Measurements from ENCODE around the gene SYTL3. TPM values are rescaled to one million over a fixed set of nuclear protein-coding genes. Genes with fewer than 3 reads are reported as not detected.
A peak's percentile ranks its signal among the peaks of the same experiment; 100 is the strongest.

SYTL3 gene
- total RNA-seq, 2 experiments from 2014 or later: 97.8 to 101 TPM

GRCh38 chr6:158793432-158793831 is 143.6 kb downstream of the SYTL3 start:
- Mint-ChIP-seq H3K27me3 (no peaks in the 10 kb centered on the region), H3K4me3 (no peak overlapping the region), H3K27ac (peak overlapping the region; percentile 34), H3K9me3 (no peaks in the 10 kb centered on the region), H3K36me3 (peaks cover 61% of the 10 kb centered on the region), H3K4me1 (peaks cover 85% of the 10 kb centered on the region)
- DNase-seq: no peak

DNA sequence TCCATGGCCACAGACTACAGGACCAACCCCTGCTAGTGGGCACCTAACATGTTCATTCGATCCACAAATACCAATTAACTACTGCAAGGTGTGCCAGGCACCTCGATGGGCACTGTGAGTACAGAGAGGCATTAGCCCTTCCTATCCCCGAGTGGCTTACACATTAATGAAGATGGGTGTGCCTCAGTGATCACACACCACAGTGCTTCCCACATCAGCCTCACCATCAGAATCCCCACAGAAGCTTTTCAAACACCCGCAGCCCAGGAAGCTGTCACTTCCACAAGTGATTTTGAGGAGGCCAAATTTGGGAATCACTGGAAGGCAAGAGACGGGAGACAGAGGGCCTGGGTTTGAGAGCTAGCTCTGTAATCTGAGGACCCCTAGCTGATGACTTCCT is 145.7 kb downstream of the SYTL3 start:
- DNase-seq: no peak
- Mint-ChIP-seq H3K9me3 (no peaks in the 10 kb centered on the region), H3K27me3 (no peaks in the 10 kb centered on the region), H3K4me1 (peaks cover 86% of the 10 kb centered on the region), H3K36me3 (peaks cover 60% of the 10 kb centered on the region), H3K27ac (peak overlapping the region; percentile 77), H3K4me3 (no peak overlapping the region)

- Mint-ChIP-seq H3K36me3 (peaks cover 52% of the 10 kb centered on the region), H3K27ac (peak overlapping the region; percentile 70), H3K9me3 (no peaks in the 10 kb centered on the region), H3K27me3 (no peaks in the 10 kb centered on the region), H3K4me3 (no peak overlapping the region), H3K4me1 (peaks cover 85% of the 10 kb centered on the region)
- no peak for DNase-seq
Observed at GRCh38 chr6:158796353-158796752, 146.5 kb downstream of the SYTL3 start.

DNA sequence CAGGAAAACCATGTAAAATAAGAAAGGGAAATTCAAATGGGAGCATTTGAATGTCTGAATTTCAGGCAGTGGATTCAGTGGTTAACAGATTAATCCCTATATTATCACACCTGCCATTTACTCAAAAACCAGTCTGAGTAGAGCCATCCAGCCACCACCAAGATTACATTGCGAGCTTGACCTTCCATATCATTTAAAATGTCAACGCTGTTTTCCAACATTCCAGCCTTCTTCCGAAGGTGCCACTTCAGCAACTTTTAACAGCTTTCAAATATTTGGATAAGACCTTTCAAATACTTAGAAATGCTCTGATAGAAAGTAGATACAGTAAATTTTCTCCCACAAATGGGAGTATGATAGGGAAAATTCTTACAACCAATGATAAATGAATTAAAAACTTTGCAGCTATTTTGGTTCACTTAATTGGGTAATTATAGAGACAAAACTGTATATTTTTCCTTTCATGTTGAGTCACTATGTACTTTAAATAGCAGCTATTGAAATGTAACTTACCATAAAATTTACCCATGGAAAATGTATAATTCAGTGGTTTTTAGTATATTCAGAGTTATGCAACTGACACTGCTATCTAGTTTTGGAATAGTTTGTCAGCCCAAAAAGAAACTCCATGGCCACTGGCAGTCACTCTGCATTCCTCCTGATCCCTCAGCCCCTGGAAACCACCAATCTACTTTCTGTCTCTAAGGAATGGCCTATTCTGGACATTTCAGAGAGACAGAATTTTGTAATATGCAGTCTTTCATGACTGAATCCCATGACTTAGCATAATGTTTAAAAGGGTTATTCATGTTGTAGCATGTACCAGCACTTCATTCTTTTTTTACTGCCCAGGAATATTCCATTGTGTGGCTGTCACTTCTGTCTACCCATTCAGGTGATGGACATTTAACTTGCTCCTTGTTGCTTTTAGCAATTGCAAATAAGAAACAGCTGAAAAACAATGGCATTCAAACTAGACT is 147.8 kb downstream of the SYTL3 start:
- H3K4me1 Mint-ChIP-seq: peaks cover 83% of the 10 kb centered on the region
- H3K27me3 Mint-ChIP-seq: no peaks in the 10 kb centered on the region
- no peaks in the 10 kb centered on the region for H3K9me3 Mint-ChIP-seq
- H3K27ac Mint-ChIP-seq: peak overlapping the region; percentile 84
- peaks cover 55% of the 10 kb centered on the region for H3K36me3 Mint-ChIP-seq
- no peak for DNase-seq
- H3K4me3 Mint-ChIP-seq: peak overlapping the region; percentile 34

DNA sequence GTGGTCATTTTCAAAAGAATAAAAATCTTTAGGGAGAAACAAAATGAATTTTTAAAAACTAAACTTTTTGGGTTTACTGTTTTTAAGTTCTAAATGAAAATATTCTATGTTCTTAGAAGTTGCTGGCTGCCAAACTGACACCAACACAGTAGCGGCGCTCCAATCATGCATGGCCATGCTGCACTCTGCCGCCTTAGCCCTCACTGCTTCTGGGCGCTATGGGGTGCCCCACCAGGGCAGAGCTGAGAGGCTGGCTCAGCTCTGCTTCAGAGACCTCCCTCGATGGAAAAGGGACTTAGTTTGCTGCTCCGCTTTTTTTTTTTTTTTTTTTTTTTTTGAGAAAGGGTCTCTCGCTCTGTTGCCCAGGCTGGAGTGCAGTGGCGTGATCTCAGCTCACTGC is 148.5 kb downstream of the SYTL3 start:
- Mint-ChIP-seq H3K36me3 (peaks cover 56% of the 10 kb centered on the region), H3K4me3 (no peak overlapping the region), H3K4me1 (peaks cover 84% of the 10 kb centered on the region), H3K9me3 (no peaks in the 10 kb centered on the region), H3K27ac (peak overlapping the region; percentile 84), H3K27me3 (no peaks in the 10 kb centered on the region)
- DNase-seq: no peak

- H3K27me3 Mint-ChIP-seq: no peaks in the 10 kb centered on the region
- H3K27ac Mint-ChIP-seq: peak overlapping the region; percentile 84
- H3K36me3 Mint-ChIP-seq: peaks cover 50% of the 10 kb centered on the region
Observed at GRCh38 chr6:158799051-158799792, 149.4 kb downstream of the SYTL3 start.

DNA sequence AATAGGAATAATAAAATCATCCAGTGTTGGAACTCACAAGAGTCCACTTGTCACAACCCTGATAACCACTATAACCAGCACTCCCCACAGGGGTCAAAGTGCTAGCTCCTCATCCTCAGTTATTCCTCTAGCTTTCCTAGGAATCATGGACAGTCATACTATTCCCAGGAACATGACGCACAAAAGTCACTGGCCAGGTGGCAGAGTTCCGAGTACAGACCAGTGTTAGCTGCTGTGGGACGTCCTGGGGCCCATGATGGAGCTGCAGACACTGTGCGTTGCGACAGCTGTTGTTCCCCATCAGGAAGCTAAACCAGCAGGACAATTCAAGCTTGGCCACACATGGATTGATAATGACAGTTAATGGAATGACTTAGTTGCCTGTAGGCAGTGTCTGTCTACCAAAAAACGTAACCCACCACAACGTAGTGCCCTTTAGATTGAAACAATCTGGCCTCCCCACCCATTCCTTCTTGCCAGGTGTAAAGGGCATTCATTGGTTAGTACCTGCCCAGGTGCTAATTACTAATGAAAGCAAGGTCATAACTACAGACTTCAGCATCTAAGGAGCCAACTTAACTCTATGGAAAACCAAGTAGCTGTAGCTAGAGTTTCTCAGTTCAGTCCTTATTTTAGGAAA is 151.9 kb downstream of the SYTL3 start:
- Mint-ChIP-seq H3K4me1 (peaks cover 84% of the 10 kb centered on the region), H3K9me3 (no peaks in the 10 kb centered on the region), H3K4me3 (no peak overlapping the region), H3K36me3 (peaks cover 51% of the 10 kb centered on the region), H3K27ac (no peak overlapping the region), H3K27me3 (no peaks in the 10 kb centered on the region)
- DNase-seq: no peak

More at GRCh38 chr6:158799051-158799792, 149.4 kb downstream of the SYTL3 start:
- no peak for DNase-seq
- no peaks in the 10 kb centered on the region for H3K9me3 Mint-ChIP-seq
- peak overlapping the region; percentile 11 for H3K4me3 Mint-ChIP-seq
- H3K4me1 Mint-ChIP-seq: peaks cover 82% of the 10 kb centered on the region

DNA sequence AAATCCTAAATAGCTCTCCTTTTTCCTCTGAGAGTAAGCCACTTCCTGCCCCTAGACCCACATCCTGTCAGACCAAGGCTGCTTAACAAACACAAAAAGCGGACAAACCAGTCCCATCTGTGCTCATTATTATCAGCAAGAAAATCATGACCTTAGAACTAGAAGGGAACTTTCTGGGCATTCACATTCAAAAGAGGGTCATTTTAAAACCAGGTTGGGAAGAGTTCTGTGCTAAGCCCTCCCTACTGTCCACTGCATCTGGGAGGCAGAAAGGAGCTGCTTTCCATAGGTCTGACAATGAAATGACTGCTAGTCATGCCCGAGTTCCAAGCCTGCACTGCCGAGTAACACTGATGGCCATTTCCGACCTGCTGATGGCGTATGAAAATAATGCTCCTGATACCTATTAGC is 153.9 kb downstream of the SYTL3 start:
- H3K4me3 Mint-ChIP-seq: peak overlapping the region; percentile 59
- peaks cover 85% of the 10 kb centered on the region for H3K4me1 Mint-ChIP-seq
- DNase-seq: peak; percentile 42
- H3K27ac Mint-ChIP-seq: peak overlapping the region; percentile 82
- H3K36me3 Mint-ChIP-seq: peaks cover 63% of the 10 kb centered on the region
- H3K9me3 Mint-ChIP-seq: no peaks in the 10 kb centered on the region
- H3K27me3 Mint-ChIP-seq: no peaks in the 10 kb centered on the region

DNA sequence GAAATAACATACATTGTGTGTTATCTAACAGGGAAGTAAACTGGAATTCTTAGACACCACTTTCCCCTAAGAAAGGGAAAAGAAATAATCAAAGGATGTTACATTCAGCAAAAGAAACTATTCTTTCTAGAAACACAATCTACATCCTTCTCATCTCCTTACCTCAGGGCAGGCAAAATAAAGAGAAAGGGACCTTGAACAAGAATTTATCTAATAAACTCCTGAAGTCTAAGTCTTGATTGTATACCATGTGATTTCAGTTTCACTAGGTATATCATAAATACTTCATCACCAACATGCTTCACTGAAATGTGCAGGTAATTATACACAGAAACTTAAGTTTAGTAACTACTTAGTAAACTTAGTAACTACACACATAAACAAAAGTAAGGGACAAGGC is 154.4 kb downstream of the SYTL3 start:
- Mint-ChIP-seq H3K27me3 (no peaks in the 10 kb centered on the region), H3K36me3 (peaks cover 65% of the 10 kb centered on the region), H3K4me3 (peak overlapping the region; percentile 59), H3K4me1 (peaks cover 85% of the 10 kb centered on the region), H3K27ac (peak overlapping the region; percentile 82), H3K9me3 (no peaks in the 10 kb centered on the region)
- DNase-seq: no peak

GRCh38 chr6:158805698-158806377 is 156.0 kb downstream of the SYTL3 start:
- Mint-ChIP-seq H3K4me3 (no peak overlapping the region), H3K9me3 (no peaks in the 10 kb centered on the region), H3K27me3 (no peaks in the 10 kb centered on the region), H3K4me1 (peaks cover 85% of the 10 kb centered on the region), H3K27ac (peak overlapping the region; percentile 68), H3K36me3 (peaks cover 70% of the 10 kb centered on the region)
- no peak for DNase-seq

- Mint-ChIP-seq H3K4me1 (peaks cover 87% of the 10 kb centered on the region), H3K27ac (peak overlapping the region; percentile 55), H3K4me3 (no peak overlapping the region), H3K36me3 (peaks cover 76% of the 10 kb centered on the region), H3K9me3 (no peaks in the 10 kb centered on the region), H3K27me3 (no peaks in the 10 kb centered on the region)
- DNase-seq: no peak
Observed at GRCh38 chr6:158807515-158808441, 157.9 kb downstream of the SYTL3 start.

DNA sequence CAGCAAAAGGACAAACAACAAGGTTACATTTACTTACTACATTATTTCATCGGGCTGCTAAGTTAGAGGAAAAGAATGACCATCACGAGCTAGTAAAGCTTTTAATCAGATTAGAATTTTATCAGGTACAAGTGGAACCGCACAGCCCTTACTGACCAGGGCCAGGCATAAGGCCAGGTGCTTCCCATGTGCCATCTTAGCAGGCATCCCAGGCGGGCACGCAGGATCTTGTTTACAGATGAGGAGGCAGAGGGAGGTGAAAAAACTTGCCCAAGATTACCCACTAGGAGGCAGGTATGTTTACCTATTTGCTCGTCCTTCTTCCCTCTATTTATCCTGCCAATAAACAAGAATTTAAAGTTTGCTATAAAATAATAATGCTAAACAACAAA is 158.6 kb downstream of the SYTL3 start:
- H3K27me3 Mint-ChIP-seq: no peaks in the 10 kb centered on the region
- peaks cover 91% of the 10 kb centered on the region for H3K4me1 Mint-ChIP-seq
- H3K4me3 Mint-ChIP-seq: no peak overlapping the region
- H3K9me3 Mint-ChIP-seq: no peaks in the 10 kb centered on the region
- H3K27ac Mint-ChIP-seq: peak overlapping the region; percentile 4
- DNase-seq: no peak
- H3K36me3 Mint-ChIP-seq: peaks cover 80% of the 10 kb centered on the region

DNA sequence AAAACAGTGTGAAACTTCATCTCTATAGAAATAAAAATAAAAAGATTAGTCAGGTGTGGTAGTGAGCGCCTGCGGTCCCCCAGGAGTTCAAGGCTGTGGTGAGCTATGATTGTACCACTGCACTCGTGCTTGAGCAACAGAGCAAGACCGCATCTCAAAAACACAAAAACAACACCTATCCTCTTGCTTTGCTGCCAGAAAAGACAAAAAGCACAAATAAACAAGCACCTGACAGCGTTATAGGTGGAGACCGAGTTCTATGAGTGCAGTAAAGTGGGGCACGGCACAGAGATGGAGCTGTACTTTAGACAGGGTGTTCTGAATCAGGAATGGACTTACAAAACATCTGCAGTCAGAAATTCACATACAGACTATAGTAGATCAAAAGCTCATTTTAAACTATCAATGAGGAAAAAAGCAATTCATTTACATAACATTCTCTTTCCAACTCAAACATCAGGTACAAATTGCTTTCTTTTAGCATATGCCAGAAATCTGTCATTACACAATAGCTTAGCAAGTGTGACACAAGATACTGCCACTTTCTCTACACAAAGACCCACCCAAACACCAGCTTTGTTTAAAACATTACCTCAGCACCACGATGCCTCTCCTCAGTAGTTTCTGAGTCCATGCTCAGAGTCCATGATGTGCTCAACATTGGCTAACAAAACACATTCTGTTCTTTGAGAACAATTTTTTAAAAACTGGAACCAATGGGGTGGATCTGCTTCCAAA is 159.3 kb downstream of the SYTL3 start:
- peak overlapping the region; percentile 44 for H3K4me3 Mint-ChIP-seq
- H3K27ac Mint-ChIP-seq: peak overlapping the region; percentile 73

More for the DNA sequence above, 159.3 kb downstream of the SYTL3 start:
- Mint-ChIP-seq H3K27me3 (no peaks in the 10 kb centered on the region), H3K36me3 (peaks cover 84% of the 10 kb centered on the region), H3K4me1 (peaks cover 89% of the 10 kb centered on the region), H3K9me3 (no peaks in the 10 kb centered on the region)
- no peak for DNase-seq
